HepG2 (cell line): ENCODE results near the gene RNF213. TPM values are rescaled to one million over a fixed set of nuclear protein-coding genes. Genes with fewer than 3 reads are reported as not detected.

Experiments used
- ATAC-seq: fragments of 200-7000 bp; cut with Tn5 transposase; 3 replicates; pipeline ENCODE4 v1.9.1; 2020; ENCODE audit warnings: mild to moderate bottlenecking, moderate library complexity
- BruUV-seq: library from RNA; stranded (reverse); fragments of 400-500 nt; replicated peaks from 2 replicates; lab custom pipeline; 2021; lab: Mats Ljungman, UMichigan
- CTCF ChIA-PET: fragments of 300-600 bp; formaldehyde crosslinking; extraction: SDS; loops from one replicate; lab custom pipeline; 2021; ENCODE audit warnings: low total read pairs, inconsistent platforms, low intra/inter-chr PET ratio; lab: Yijun Ruan, JAX
- POLR2A ChIA-PET: fragments of 350-600 bp; sonication (Branson Sonifier 250); formaldehyde crosslinking; loops from one replicate; lab custom pipeline; 2020; ENCODE audit warnings: antibody characterized with exemption, inconsistent platforms; lab: Yijun Ruan, JAX
- DNase-seq: peaks from one replicate; pipeline ENCODE4 v3.0.0-alpha.2; 2015; ENCODE audit warnings: low spot score
- FAIRE-seq: peaks from 3 replicates; lab custom pipeline; 2011; peaks lifted over from hg19 to GRCh38; lab: Jason Lieb, UNC
- H2AFZ ChIP-seq: one replicate; pipeline ENCODE4 v1.6.1; 2011; ENCODE audit warnings: low read length, inconsistent platforms
- H3K27ac ChIP-seq: fragments of 300-600 bp; 3 replicates; pipeline ENCODE4 v1.8.0; 2011; ENCODE audit warnings: mixed run types, mild to moderate bottlenecking, mixed read lengths, low read length, inconsistent platforms; ENCODE audit not compliant: insufficient read depth; ENCODE audit errors: extremely low read length
- H3K27me3 ChIP-seq, 2 experiments: fragments of 200-600 bp in 1 of 2; 2 replicates in 1 of 2; 3 replicates in 1 of 2; pipeline versions ENCODE4 v1.6.0 to v1.8.0; 2011; ENCODE audit warnings: low read length in 2 of 2, mild to moderate bottlenecking in 2 of 2, moderate library complexity in 2 of 2, inconsistent platforms in 1 of 2; ENCODE audit not compliant: insufficient read depth in 2 of 2, control insufficient read depth in 1 of 2
- H3K36me3 ChIP-seq, 2 experiments: fragments of 200-600 bp in 1 of 2; replicated peaks in 1 of 2; 2 replicates in 1 of 2; 3 replicates in 1 of 2; pipeline versions ENCODE4 v1.5.1 to v1.8.0; 2011; ENCODE audit warnings: low read length in 2 of 2, inconsistent platforms in 1 of 2; ENCODE audit not compliant: insufficient read depth in 2 of 2, control insufficient read depth in 1 of 2
- H3K4me1 ChIP-seq: 2 replicates; pipeline ENCODE4 v1.5.1; 2012; ENCODE audit warnings: low read length, inconsistent platforms; ENCODE audit not compliant: insufficient read depth
- H3K4me2 ChIP-seq: 2 replicates; pipeline ENCODE4 v1.6.0; 2011; ENCODE audit warnings: low read depth, low read length, inconsistent platforms
- H3K4me3 ChIP-seq, 3 experiments: fragments of 200-600 bp in 1 of 3; sonication (generic), shearing (Covaris generic) in 1 of 3; replicated peaks in 1 of 3; 2 replicates each; pipeline ENCODE4 v1.5.1; 2011 to 2016; ENCODE audit warnings: low read length in 3 of 3, inconsistent platforms in 2 of 3, low read depth in 2 of 3, mild to moderate bottlenecking in 2 of 3, control low read depth in 1 of 3, mixed read lengths in 1 of 3; ENCODE audit not compliant: insufficient read depth in 1 of 3
- H3K79me2 ChIP-seq: one replicate; pipeline ENCODE4 v1.6.1; 2011; ENCODE audit warnings: low read length, inconsistent platforms; ENCODE audit not compliant: insufficient read depth
- H3K9ac ChIP-seq: 2 replicates; pipeline ENCODE4 v1.6.0; 2011; ENCODE audit warnings: mild to moderate bottlenecking, low read depth, low read length, inconsistent platforms; ENCODE audit not compliant: insufficient read depth
- H3K9me3 ChIP-seq: 2 replicates; pipeline ENCODE4 v1.5.1; 2012; ENCODE audit warnings: mild to moderate bottlenecking, low read length
- H4K20me1 ChIP-seq: 2 replicates; pipeline ENCODE4 v1.6.0; 2011; ENCODE audit warnings: inconsistent platforms, mild to moderate bottlenecking, low read length, moderate library complexity; ENCODE audit not compliant: insufficient read depth
- AGO2 ChIP-seq: fragments of 200-400 bp; formaldehyde crosslinking; optimal IDR thresholded peaks from 2 replicates; pipeline ENCODE3; 2017; ENCODE audit warnings: mild to moderate bottlenecking, low read depth, low read length, moderate library complexity
- ARID2 ChIP-seq: sonication (generic); formaldehyde crosslinking; IDR thresholded peaks from 2 replicates; pipeline ENCODE4 v1.8.1; 2022; ENCODE audit warnings: mild to moderate bottlenecking, missing genetic modification reagents, borderline replicate concordance
- CEBPZ ChIP-seq: IDR thresholded peaks from 2 replicates; pipeline ENCODE4 v1.6.1; 2012; ENCODE audit warnings: low read length, improper control_type of control experiment
- DR1 ChIP-seq: sonication (generic); formaldehyde crosslinking; IDR thresholded peaks from 2 replicates; pipeline ENCODE4 v1.8.0; 2021; ENCODE audit warnings: mild to moderate bottlenecking, missing genetic modification reagents, inconsistent platforms
- FOSL1 ChIP-seq: sonication (generic); formaldehyde crosslinking; IDR thresholded peaks from 2 replicates; pipeline ENCODE4 v1.9.0; 2021; ENCODE audit warnings: missing genetic modification reagents, borderline replicate concordance
- FOXO1 ChIP-seq: sonication (generic); formaldehyde crosslinking; IDR thresholded peaks from 2 replicates; pipeline ENCODE4 v1.4.0; 2020; ENCODE audit warnings: missing genetic modification reagents
- HOXA5 ChIP-seq: sonication (generic); formaldehyde crosslinking; IDR thresholded peaks from 2 replicates; pipeline ENCODE4 v1.4.0; 2020; ENCODE audit warnings: missing genetic modification reagents
- SMYD3 ChIP-seq: sonication (generic); formaldehyde crosslinking; IDR thresholded peaks from 2 replicates; pipeline ENCODE4 v1.8.1; 2023; ENCODE audit warnings: mild to moderate bottlenecking, missing genetic modification reagents
- ZKSCAN5 ChIP-seq: sonication (generic); formaldehyde crosslinking; IDR thresholded peaks from 2 replicates; pipeline ENCODE4 v1.5.1; 2020; ENCODE audit warnings: mild to moderate bottlenecking, missing genetic modification reagents
- ZKSCAN8 ChIP-seq: IDR thresholded peaks from 2 replicates; pipeline ENCODE4 v1.6.1; 2016; ENCODE audit warnings: borderline replicate concordance, missing genetic modification reagents, missing compliant biosample characterization
- ZNF12 ChIP-seq: sonication (generic); formaldehyde crosslinking; IDR thresholded peaks from 2 replicates; pipeline ENCODE4 v1.5.0; 2020; ENCODE audit warnings: missing genetic modification reagents
- ZNF441 ChIP-seq: sonication (generic); formaldehyde crosslinking; IDR thresholded peaks from 2 replicates; pipeline ENCODE4 v1.7.0; 2021; ENCODE audit warnings: missing genetic modification reagents, borderline replicate concordance
- ZNF660 ChIP-seq: sonication (generic); formaldehyde crosslinking; IDR thresholded peaks from 2 replicates; pipeline ENCODE4 v1.5.1; 2020; ENCODE audit warnings: mild to moderate bottlenecking, low read depth, missing genetic modification reagents, borderline replicate concordance
- ZSCAN22 ChIP-seq: sonication (generic); formaldehyde crosslinking; IDR thresholded peaks from 2 replicates; pipeline ENCODE4 v1.4.0; 2020; ENCODE audit warnings: mild to moderate bottlenecking, missing genetic modification reagents
- whole genome bisulfite sequencing: methylation state at CpG from one replicate; pipeline ENCODE4 v1.1.6; 2017; ENCODE audit warnings: low lambda C conversion rate; 5-methylcytosine and 5-hydroxymethylcytosine counted together
- in situ Hi-C: cut with HindIII; loops from 2 replicates; pipeline ENCODE4 v1.10.0; 2017; ENCODE audit warnings: low pct_unique_long_range_greater_than_20kb; ENCODE audit not compliant: extremely low pct_ligation_motif_present
- intact Hi-C: fragments of 100-400 bp; cut with micrococcal nuclease; formaldehyde crosslinking; loops from one replicate; pipeline ENCODE4 v1.10.0; 2022; ENCODE audit not compliant: unreplicated experiment
- polyA plus RNA-seq, 8 experiments: library from polyadenylated mRNA; depleted of rRNA in 3 of 8; stranded (reverse) in 7 of 8; unstranded in 1 of 8; fragments of >200 nt; fragmentation: Illumina TruSeq in 4 of 8; extraction: Trizol in 4 of 8; gene quantifications; 2 replicates each; pipeline versions ENCODE4 v1.2.1 to v1.2.3, GENCODE V29; 2011 to 2016; ENCODE audit warnings: low read depth in 4 of 8, missing spikeins in 1 of 8, mixed read lengths in 1 of 8; ENCODE audit not compliant: insufficient read depth in 1 of 8
- total RNA-seq, 5 experiments: library from RNA; depleted of rRNA; stranded (reverse); fragments of >200 nt; fragmentation: Illumina TruSeq; extraction: Trizol; gene quantifications; 2 replicates each; pipeline ENCODE4 v1.2.3, GENCODE V29; 2016; ENCODE audit warnings: low read depth in 1 of 5
- TF ChIP-seq, protein P1 (sequence below): IDR thresholded peaks from 2 replicates; pipeline ENCODE4 v1.6.1; 2016; ENCODE audit warnings: mild to moderate bottlenecking

Gene RNF213
- total and polyA plus RNA-seq, 2 of the 13 experiments (the other 11 are each of a cell fraction or from before 2014, with no cell fraction given): 38.6 to 38.7 TPM

DNA sequence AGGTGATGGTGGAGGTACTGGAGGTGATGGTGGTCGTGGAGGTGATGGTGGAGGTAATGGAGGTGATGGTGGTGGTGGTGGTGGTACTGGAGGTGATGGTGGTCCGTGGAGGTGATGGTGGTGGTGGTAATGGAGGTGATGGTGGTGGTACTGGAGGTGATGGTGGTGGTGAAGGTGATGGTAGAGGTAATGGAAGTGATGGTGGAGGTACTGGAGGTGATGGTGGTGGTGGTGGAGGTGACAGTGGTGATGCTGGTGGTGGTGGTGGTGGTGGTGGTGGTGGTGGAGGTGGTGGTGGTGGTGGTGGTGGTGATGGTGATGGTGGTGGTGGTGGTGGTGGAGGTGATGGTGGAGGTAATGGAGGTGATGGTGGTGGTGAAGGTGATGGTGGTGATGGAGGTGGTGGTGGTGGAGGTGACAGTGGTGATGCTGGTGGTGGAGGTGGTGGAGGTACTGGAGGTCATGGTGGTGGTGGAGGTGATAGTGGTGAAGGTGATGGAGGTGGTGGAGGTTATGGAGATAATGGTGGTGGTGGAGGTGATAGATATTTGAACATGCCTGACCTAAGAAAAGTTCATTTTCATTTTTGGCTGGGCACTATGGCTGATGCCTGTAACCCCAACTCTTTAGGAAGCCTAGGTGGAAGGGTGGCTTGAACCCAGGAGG is 55.0 kb downstream of the RNF213 start:
- DNase-seq (no peak), FAIRE-seq (no peak), ATAC-seq (no peak)
- H4K20me1 ChIP-seq: no peaks in the 10 kb centered on the region
- WGBS: 91% methylated on average over 2 of the region's 2 CpGs
- ChIA-PET POLR2A (no interaction called here), CTCF (no interaction called here)
- H3K27me3 ChIP-seq: no peaks in the 10 kb centered on the region
- no peaks in the 10 kb centered on the region for H3K79me2 ChIP-seq
- H3K36me3 ChIP-seq: peaks cover 26 to 53% of the 10 kb centered on the region in 2 experiments
- intact Hi-C loops (no loop called here), in situ Hi-C loops (no loop called here)
- H2AFZ ChIP-seq: no peak overlapping the region
- no peak for TF ChIP-seq FOSL1 (CRISPR knock-in tag)
- peak; percentile 94 for TF ChIP-seq ZKSCAN5
- BruUV-seq: no TSS peak
- no peak overlapping the region for H3K27ac ChIP-seq
- H3K9ac ChIP-seq: no peak overlapping the region
- no peaks in the 10 kb centered on the region for H3K9me3 ChIP-seq
- no peak overlapping the region for H3K4me3 ChIP-seq
- H3K4me1 ChIP-seq: no peaks in the 10 kb centered on the region
- H3K4me2 ChIP-seq: no peak overlapping the region

DNA sequence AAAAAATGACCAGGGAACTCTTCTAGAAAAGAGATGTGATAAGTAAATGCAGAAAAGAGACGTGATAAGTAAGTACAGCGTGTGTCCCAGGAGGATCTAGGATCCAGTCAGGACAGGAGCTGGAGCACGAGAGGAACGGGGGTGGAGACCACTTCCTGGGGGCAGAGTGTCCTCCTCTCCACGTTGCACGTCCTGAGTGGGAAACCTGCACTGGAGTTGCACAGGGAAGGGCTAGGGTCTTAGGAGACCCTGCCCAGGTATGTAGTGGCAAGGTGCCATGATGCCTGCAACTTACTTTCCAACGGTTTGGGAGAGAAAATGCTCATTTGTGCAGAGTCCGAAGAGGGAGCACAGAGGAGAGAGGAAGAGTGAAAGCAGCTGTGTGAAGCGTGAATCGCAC is 55.8 kb downstream of the RNF213 start:
- ATAC-seq (no peak), FAIRE-seq (no peak), DNase-seq (no peak)
- Histone ChIP-seq H3K4me3 (no peak overlapping the region), H4K20me1 (no peaks in the 10 kb centered on the region), H3K79me2 (no peaks in the 10 kb centered on the region), H3K36me3 (peaks cover 24 to 54% of the 10 kb centered on the region in 2 experiments), H3K9ac (no peak overlapping the region), H3K27me3 (no peaks in the 10 kb centered on the region), H3K27ac (no peak overlapping the region), H3K4me1 (no peaks in the 10 kb centered on the region), H3K4me2 (no peak overlapping the region), H2AFZ (no peak overlapping the region), H3K9me3 (no peaks in the 10 kb centered on the region)
- in situ Hi-C loops (no loop called here), intact Hi-C loops (no loop called here)
- POLR2A ChIA-PET: no interaction called here
- CTCF ChIA-PET: no interaction called here
- BruUV-seq: no TSS peak
- 79% methylated on average over 10 of the region's 10 CpGs for WGBS
- TF ChIP-seq CEBPZ (no peak), ARID2 (CRISPR knock-in tag) (no peak), ZNF660 (CRISPR knock-in tag) (no peak), ZSCAN22 (no peak), ZNF12 (CRISPR knock-in tag) (no peak), SMYD3 (CRISPR knock-in tag) (no peak), AGO2 (no peak), DR1 (CRISPR knock-in tag) (no peak), HOXA5 (CRISPR knock-in tag) (no peak), FOXO1 (CRISPR knock-in tag) (no peak), ZKSCAN8 (CRISPR knock-in tag) (no peak), ZNF441 (CRISPR knock-in tag) (no peak)
- TF ChIP-seq, protein P1, sequence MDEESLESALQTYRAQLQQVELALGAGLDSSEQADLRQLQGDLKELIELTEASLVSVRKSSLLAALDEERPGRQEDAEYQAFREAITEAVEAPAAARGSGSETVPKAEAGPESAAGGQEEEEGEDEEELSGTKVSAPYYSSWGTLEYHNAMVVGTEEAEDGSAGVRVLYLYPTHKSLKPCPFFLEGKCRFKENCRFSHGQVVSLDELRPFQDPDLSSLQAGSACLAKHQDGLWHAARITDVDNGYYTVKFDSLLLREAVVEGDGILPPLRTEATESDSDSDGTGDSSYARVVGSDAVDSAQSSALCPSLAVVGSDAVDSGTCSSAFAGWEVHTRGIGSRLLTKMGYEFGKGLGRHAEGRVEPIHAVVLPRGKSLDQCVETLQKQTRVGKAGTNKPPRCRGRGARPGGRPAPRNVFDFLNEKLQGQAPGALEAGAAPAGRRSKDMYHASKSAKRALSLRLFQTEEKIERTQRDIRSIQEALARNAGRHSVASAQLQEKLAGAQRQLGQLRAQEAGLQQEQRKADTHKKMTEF (CRISPR knock-in tag): no peak
